Endodermal cell (in vitro differentiated cells): Measurements from ENCODE around the gene FZD10. TPM values are rescaled to one million over a fixed set of nuclear protein-coding genes. Genes with fewer than 3 reads are reported as not detected.

Source experiments
- DNase-seq: peaks from one replicate; pipeline ENCODE4 v3.0.0-alpha.2; 2017
- H3K27ac ChIP-seq: 2 replicates; pipeline ENCODE4 v1.5.1; 2013; ENCODE audit warnings: mild to moderate bottlenecking, low read depth, low read length, moderate library complexity
- H3K27me3 ChIP-seq: 2 replicates; pipeline ENCODE4 v1.6.1; 2013; ENCODE audit warnings: mild to moderate bottlenecking, low read length, moderate library complexity; ENCODE audit not compliant: insufficient read depth, control insufficient read depth, poor library complexity, severe bottlenecking
- H3K36me3 ChIP-seq: 2 replicates; pipeline ENCODE4 v1.7.0; 2013; ENCODE audit warnings: mild to moderate bottlenecking, low read length, moderate library complexity; ENCODE audit not compliant: control insufficient read depth, insufficient read depth
- H3K4me1 ChIP-seq: one replicate; pipeline ENCODE4 v1.7.0; 2013; ENCODE audit warnings: low read length; ENCODE audit not compliant: control insufficient read depth, insufficient read depth
- H3K4me3 ChIP-seq: 2 replicates; pipeline ENCODE4 v1.5.1; 2013; ENCODE audit warnings: mild to moderate bottlenecking, low read length, moderate library complexity
- H3K9ac ChIP-seq: 2 replicates; pipeline ENCODE4 v1.6.1; 2013; ENCODE audit warnings: mild to moderate bottlenecking, low read length, moderate library complexity; ENCODE audit not compliant: poor library complexity, severe bottlenecking; ENCODE audit errors: extremely low read depth
- H3K9me3 ChIP-seq: 2 replicates; pipeline ENCODE4 v1.6.1; 2013; ENCODE audit warnings: mild to moderate bottlenecking, low read length, moderate library complexity; ENCODE audit not compliant: control insufficient read depth
- H3K27ac Mint-ChIP-seq: 2 replicates; pipeline ENCODE4 v1.8.0; 2020; ENCODE audit warnings: mixed read lengths
- H3K27me3 Mint-ChIP-seq: 2 replicates; pipeline ENCODE4 v1.8.0; 2021; ENCODE audit warnings: mild to moderate bottlenecking, mixed read lengths; ENCODE audit not compliant: insufficient read depth
- H3K36me3 Mint-ChIP-seq: 2 replicates; pipeline ENCODE4 v1.8.0; 2020; ENCODE audit warnings: low read depth, mixed read lengths
- H3K4me1 Mint-ChIP-seq: 2 replicates; pipeline ENCODE4 v1.8.0; 2020; ENCODE audit warnings: mixed read lengths
- H3K4me3 Mint-ChIP-seq: 2 replicates; pipeline ENCODE4 v1.8.0; 2020; ENCODE audit warnings: mild to moderate bottlenecking, moderate library complexity, mixed read lengths
- H3K9me3 Mint-ChIP-seq: 2 replicates; pipeline ENCODE4 v1.8.0; 2020; ENCODE audit warnings: mild to moderate bottlenecking, mixed read lengths
- WGBS, 2 experiments: methylation state at CpG; one replicate each; pipeline versions ENCODE4 v1.1.5 to v1.1.7; 2013; ENCODE audit warnings: missing lambda C conversion rate in 2 of 2, mixed read lengths in 1 of 2; ENCODE audit not compliant: insufficient coverage in 1 of 2, insufficient read length in 1 of 2; 5-methylcytosine and 5-hydroxymethylcytosine counted together
- total RNA-seq, 2 donors: library from RNA; stranded (reverse); fragmentation: NEBNext Ultra II Directional in 1 of 2; extraction: Animal tissue kit (Norgen Biotek cat#: 25700) in 1 of 2; gene quantifications; 2 replicates in 1 of 2; 3 replicates in 1 of 2; pipeline ENCODE4 v1.2.1, GENCODE V29; 2021
- TF ChIP-seq, protein P1 (sequence below): fragments of 200-600 bp; sonication (generic); conservative IDR thresholded peaks from 2 replicates; pipeline ENCODE4 v1.5.0; 2021; ENCODE audit warnings: antibody characterized with exemption, mild to moderate bottlenecking

The FZD10 gene
- total RNA-seq, 2 donors from 2014 or later = 0.18 TPM; not detected in 1

DNA sequence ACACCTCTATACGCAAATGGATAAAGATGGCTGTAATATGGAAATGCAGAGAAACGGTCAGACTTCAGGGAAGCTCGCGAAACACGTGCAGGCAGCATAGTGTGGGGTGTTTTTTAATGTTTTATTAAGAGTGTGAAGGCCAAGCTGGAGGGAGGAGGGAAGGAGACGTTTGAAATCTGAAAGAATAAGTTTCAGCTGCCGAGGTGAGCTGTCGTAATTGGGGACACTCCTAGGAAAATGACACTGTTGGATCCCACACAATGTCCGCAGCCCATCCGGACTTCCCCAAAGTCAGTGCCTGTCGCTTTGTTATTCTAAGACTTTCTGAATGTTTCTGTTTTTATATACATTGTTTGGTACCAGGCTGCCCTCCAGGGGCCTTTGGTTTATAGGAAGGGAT is 8.3 kb downstream of the FZD10 start:
- Histone ChIP-seq H3K27ac (no peak overlapping the region), H3K36me3 (no peaks in the 10 kb centered on the region), H3K9ac (no peak overlapping the region), H3K4me3 (no peak overlapping the region), H3K4me1 (no peaks in the 10 kb centered on the region), H3K9me3 (no peaks in the 10 kb centered on the region), H3K27me3 (peaks cover 87% of the 10 kb centered on the region)
- no peak overlapping the region for H3K27ac Mint-ChIP-seq
- H3K36me3 Mint-ChIP-seq = no peaks in the 10 kb centered on the region
- no peaks in the 10 kb centered on the region for H3K4me1 Mint-ChIP-seq
- peaks cover 93% of the 10 kb centered on the region for H3K27me3 Mint-ChIP-seq
- TF ChIP-seq, protein P1, sequence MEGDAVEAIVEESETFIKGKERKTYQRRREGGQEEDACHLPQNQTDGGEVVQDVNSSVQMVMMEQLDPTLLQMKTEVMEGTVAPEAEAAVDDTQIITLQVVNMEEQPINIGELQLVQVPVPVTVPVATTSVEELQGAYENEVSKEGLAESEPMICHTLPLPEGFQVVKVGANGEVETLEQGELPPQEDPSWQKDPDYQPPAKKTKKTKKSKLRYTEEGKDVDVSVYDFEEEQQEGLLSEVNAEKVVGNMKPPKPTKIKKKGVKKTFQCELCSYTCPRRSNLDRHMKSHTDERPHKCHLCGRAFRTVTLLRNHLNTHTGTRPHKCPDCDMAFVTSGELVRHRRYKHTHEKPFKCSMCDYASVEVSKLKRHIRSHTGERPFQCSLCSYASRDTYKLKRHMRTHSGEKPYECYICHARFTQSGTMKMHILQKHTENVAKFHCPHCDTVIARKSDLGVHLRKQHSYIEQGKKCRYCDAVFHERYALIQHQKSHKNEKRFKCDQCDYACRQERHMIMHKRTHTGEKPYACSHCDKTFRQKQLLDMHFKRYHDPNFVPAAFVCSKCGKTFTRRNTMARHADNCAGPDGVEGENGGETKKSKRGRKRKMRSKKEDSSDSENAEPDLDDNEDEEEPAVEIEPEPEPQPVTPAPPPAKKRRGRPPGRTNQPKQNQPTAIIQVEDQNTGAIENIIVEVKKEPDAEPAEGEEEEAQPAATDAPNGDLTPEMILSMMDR = no peak
- DNase-seq = peak; percentile 29
- 85 to 88% methylated on average over 11 of the region's 11 CpGs for WGBS, 2 experiments
- no peak overlapping the region for H3K4me3 Mint-ChIP-seq
- peaks cover 2% of the 10 kb centered on the region for H3K9me3 Mint-ChIP-seq

DNA sequence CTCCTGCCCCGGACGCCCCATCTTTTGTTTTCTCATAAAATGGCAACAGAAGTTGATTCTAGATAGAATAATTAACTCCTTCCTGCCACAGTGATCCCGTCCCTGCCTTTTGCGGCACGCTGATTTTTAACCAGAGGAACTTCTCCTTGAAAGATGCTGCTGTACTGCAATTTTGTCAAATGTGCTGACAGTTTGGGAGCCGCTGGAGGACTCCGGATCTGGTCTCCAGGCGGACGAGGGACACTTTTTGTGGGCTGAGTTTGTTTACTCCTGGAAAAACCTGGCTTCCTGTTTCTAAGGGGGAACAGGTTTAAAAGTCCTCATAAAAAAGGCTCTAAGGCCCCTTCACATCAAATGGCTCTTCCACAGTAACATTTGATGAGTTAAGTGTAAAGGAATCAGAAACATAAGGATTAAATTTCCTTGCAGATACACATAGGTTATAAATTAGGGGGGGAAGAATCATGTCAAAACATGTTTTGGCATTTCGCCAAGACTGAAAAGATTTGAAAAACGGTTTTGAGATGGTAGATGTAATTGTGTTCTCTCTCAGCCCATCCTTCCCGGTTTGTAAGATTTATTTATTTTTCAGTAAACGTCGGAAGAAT is 15.5 kb downstream of the FZD10 start:
- no peak overlapping the region for H3K27ac ChIP-seq
- peaks cover 10% of the 10 kb centered on the region for H3K9me3 Mint-ChIP-seq
- H3K9ac ChIP-seq = no peak overlapping the region
- no peak overlapping the region for H3K4me3 Mint-ChIP-seq
- no peaks in the 10 kb centered on the region for H3K4me1 ChIP-seq
- H3K9me3 ChIP-seq = no peaks in the 10 kb centered on the region
- no peak for DNase-seq
- peaks cover 76% of the 10 kb centered on the region for H3K27me3 Mint-ChIP-seq
- H3K36me3 ChIP-seq = no peaks in the 10 kb centered on the region
- 89 to 92% methylated on average over 14 of the region's 14 CpGs for WGBS, 2 experiments
- H3K36me3 Mint-ChIP-seq = no peaks in the 10 kb centered on the region
- TF ChIP-seq, protein P1 = no peak
- H3K4me3 ChIP-seq = no peak overlapping the region
- peaks cover 27% of the 10 kb centered on the region for H3K27me3 ChIP-seq
- H3K4me1 Mint-ChIP-seq = no peaks in the 10 kb centered on the region
- H3K27ac Mint-ChIP-seq = no peak overlapping the region

DNA sequence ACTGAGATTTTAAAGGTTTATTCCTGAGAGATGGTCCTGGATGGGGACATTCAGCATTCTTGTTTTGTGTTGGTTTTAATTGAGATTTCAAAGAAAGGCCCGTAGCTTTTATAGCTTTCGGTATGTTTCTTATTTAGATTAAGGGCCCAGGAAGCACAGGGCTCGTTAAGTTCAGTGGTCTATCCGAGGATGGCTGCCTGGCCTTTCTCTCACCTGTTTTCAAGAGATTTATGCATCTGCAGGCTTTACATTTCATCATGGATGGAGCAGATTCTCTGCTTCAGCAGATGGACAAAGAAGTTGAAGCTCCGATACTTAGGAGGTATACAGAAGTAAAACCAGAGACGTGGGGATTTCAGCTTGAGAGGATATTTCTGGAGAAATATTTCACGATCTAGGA is 16.0 kb downstream of the FZD10 start:
- no peak overlapping the region for H3K27ac Mint-ChIP-seq

More for the DNA sequence above, 16.0 kb downstream of the FZD10 start:
- no peak overlapping the region for H3K27ac ChIP-seq
- H3K4me3 Mint-ChIP-seq = no peak overlapping the region
- H3K4me1 Mint-ChIP-seq = no peaks in the 10 kb centered on the region
- 91 to 94% methylated on average over 7 of the region's 7 CpGs for WGBS, 2 experiments
- no peak for DNase-seq
- H3K27me3 ChIP-seq = peaks cover 27% of the 10 kb centered on the region
- H3K9me3 Mint-ChIP-seq = peaks cover 10% of the 10 kb centered on the region
- no peaks in the 10 kb centered on the region for H3K36me3 Mint-ChIP-seq
- TF ChIP-seq, protein P1 = no peak
- H3K27me3 Mint-ChIP-seq = peaks cover 76% of the 10 kb centered on the region
- no peaks in the 10 kb centered on the region for H3K36me3 ChIP-seq
- H3K9ac ChIP-seq = no peak overlapping the region
- no peaks in the 10 kb centered on the region for H3K9me3 ChIP-seq
- H3K4me1 ChIP-seq = no peaks in the 10 kb centered on the region
- no peak overlapping the region for H3K4me3 ChIP-seq
